ENCODE measurements around the gene PTPRA. TPM values are rescaled to one million over a fixed set of nuclear protein-coding genes. Genes with fewer than 3 reads are reported as not detected.
A peak's percentile ranks its signal among the peaks of the same experiment; 100 is the strongest.

The PTPRA gene
- total RNA-seq, 1 experiment from 2014 or later = 45.2 TPM

DNA sequence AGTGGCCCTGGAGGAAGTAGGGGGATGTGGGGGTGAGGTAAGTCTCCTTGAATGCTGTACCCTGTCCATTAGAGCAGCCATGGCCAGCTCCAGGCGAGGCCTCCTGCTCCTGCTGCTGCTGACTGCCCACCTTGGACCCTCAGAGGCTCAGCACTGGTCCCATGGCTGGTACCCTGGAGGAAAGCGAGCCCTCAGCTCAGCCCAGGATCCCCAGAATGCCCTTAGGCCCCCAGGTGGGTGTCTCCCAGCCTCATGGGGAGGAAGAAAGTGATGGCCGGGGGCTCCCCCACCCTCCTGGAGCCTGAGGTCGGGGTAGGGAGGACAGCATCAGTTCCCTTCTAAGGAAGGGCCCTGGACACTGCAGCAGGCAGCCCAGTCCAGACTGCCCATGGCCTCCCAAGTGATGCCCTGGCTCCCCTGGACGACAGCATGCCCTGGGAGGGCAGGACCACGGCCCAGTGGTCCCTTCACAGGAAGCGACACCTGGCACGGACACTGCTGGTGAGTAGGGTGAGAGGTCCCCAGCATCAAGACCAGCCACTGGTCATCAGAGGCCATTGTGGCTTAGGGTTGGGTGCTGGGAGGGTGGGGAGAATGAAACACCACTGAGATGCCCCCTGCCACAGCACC lies 171.2 kb downstream of the PTPRA start:
- Histone ChIP-seq H2BK15ac (ENCODE audit: low read depth, low read length) (no peak overlapping the region), H3K27me3 (ENCODE audit: insufficient read depth, low read length) (no peaks in the 10 kb centered on the region), H4K91ac (ENCODE audit: insufficient read length, low read depth, low read length) (no peak overlapping the region), H3K4me2 (ENCODE audit: insufficient read depth, insufficient read length, low read length) (no peak overlapping the region), H3K56ac (ENCODE audit: insufficient read length, low read depth, low read length) (no peak overlapping the region), H3K9me3 (ENCODE audit: control insufficient read depth, low read depth, low read length) (no peaks in the 10 kb centered on the region), H3K79me2 (ENCODE audit: insufficient read depth, low read length) (no peaks in the 10 kb centered on the region; the same call in 1 of the 2 replicates), H2BK120ac (ENCODE audit: low read depth, low read length, poor library complexity, severe bottlenecking) (no peak overlapping the region), H3K23me2 (ENCODE audit: insufficient read length, low read depth, low read length, poor library complexity, severe bottlenecking) (peaks cover 13% of the 10 kb centered on the region), H3K14ac (ENCODE audit: insufficient read depth, low read length) (no peak overlapping the region), H3K4me1 (ENCODE audit: insufficient read depth, low read length) (peaks cover 12% of the 10 kb centered on the region; the same call in 1 of the 2 replicates), H2AK5ac (ENCODE audit: insufficient read length, low read length) (no peak overlapping the region), H3K9ac (ENCODE audit: extremely low read depth, insufficient read length, low read length) (no peak overlapping the region), H2BK5ac (ENCODE audit: insufficient read length, low read length) (no peak overlapping the region), H2AFZ (ENCODE audit: low read length) (no peak overlapping the region), H2BK12ac (ENCODE audit: insufficient read length, low read depth, low read length) (no peak overlapping the region), H4K20me1 (ENCODE audit: control insufficient read depth, insufficient read depth, insufficient read length) (no peaks in the 10 kb centered on the region), H3K18ac (ENCODE audit: insufficient read length, low read depth, low read length) (no peak overlapping the region), H3K79me1 (ENCODE audit: insufficient read depth, low read depth, low read length, poor library complexity, severe bottlenecking) (no peaks in the 10 kb centered on the region), H3K23ac (ENCODE audit: insufficient read length, low read depth, low read length) (no peak overlapping the region), H2BK20ac (ENCODE audit: low read depth, low read length, poor library complexity, severe bottlenecking) (no peak overlapping the region), H3T11ph (ENCODE audit: low read length) (no peak overlapping the region), H4K8ac (replicated peaks; ENCODE audit: insufficient read length, low read depth, low read length) (no peak overlapping the region), H3K4ac (ENCODE audit: low read depth, low read length) (no peak overlapping the region), H3K27ac (ENCODE audit: insufficient read length, low read depth, low read length) (no peak overlapping the region), H4K5ac (ENCODE audit: insufficient read length, low read depth, low read length) (no peak overlapping the region)
- Mint-ChIP-seq H3K36me3 (ENCODE audit: insufficient read depth in 1 of 3, low read depth in 3 of 3) (peaks cover 19 to 42% (median 40%) of the 10 kb centered on the region in 3 experiments), H3K4me1 (peaks cover 22 to 24% of the 10 kb centered on the region in 2 experiments), H3K4me3 (peak overlapping the region; percentile 94 to 95; a peak in 4 of 5 replicates), H3K9me3 (no peaks in the 10 kb centered on the region), H3K27ac (no peak overlapping the region), H3K27me3 (ENCODE audit: low read depth) (no peaks in the 10 kb centered on the region; the same call in 1 of the 2 replicates)
- TF ChIP-seq CTCF (conservative IDR thresholded peaks at IDR 0.05) = no peak
- DNase-seq = no peak
- no CpG with 5 or more reads among the region's 8 CpGs for WGBS (ENCODE audit: extremely low coverage, insufficient read length, low lambda C conversion rate)
